Fibroblast of skin of abdomen (primary cell): Measurements from ENCODE around the gene VIPR2.

Experiments
- DNase-seq: peaks from one replicate; pipeline ENCODE4 v3.0.0-alpha.2; 2013

Gene VIPR2

DNA sequence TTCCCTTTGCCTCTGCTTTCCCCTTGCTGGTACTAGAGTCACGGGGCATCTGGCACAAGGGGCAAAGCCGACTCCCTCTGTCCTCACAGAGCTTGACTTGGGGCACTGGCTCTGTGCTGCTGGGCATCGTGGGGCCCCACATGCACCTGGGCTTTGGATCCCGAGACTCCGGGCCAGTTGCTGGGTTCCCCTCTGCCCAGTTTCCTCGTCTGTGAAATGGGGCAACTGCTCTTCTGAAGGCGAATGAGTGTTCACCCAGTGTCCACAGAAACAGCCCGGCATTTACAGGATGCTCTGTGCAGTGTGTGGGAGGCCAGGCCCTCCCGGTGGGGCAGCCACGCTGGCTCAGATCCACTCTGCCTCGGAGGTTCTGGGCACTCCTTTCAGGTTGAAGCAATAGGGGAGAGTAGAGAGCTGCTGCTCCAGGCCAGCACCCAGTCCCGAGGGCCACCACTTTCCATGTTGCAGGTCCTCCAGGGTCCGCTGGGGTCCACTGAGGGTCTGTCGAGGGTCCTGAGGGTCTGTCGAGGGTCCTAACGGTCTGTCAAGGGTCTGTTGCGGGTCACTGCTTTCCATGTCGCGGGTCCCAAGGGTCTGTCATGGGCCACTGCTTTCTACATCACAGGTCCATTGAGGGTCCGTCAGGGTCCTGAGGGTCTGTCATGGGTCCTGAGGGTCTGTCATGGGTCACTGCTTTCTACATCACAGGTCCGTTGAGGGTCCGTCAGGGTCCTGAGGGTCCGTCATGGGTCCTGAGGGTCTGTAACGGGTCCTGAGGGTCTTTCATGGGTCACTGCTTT, 103.6 kb downstream of the VIPR2 start:
- no peak for DNase-seq

DNA sequence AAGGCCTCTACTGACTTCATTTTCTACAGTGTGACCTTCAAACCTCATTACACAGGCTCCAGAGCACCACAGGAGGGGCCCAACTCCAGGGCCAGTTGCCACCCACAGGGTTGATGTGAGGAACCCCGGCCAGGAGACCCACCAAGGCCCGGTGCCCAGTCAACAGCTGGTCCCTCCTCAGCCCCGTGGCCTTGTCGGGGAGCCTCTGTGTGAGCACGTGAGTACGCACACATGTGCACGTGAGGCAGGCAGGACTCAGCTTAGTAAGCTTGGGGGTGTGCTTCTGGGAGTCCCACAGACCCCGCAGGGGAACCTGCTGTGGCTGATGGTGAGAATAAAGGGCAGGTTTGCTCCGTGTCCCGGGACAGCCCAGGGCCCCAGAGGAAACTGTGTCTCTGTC, 104.5 kb downstream of the VIPR2 start:
- no peak for DNase-seq

DNA sequence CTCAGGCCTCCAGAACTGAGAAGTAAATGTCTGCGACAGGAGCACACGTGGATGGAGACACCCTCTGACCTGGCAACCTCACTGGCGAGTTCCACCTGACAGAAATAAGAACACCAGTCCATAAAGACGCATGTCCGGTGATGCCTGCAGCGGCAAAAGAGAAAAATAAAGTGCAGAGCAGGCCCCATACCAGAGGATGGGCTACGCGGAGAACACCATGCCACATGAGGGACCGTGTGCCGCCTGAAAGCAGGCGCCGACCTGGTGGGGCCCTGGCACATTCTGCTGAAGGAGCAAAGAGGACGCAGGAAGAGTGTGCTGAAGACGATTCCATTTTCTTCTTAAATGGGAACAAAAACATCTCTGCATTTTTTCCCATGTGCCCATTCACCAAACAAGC, 105.0 kb downstream of the VIPR2 start:
- DNase-seq, result no peak

DNA sequence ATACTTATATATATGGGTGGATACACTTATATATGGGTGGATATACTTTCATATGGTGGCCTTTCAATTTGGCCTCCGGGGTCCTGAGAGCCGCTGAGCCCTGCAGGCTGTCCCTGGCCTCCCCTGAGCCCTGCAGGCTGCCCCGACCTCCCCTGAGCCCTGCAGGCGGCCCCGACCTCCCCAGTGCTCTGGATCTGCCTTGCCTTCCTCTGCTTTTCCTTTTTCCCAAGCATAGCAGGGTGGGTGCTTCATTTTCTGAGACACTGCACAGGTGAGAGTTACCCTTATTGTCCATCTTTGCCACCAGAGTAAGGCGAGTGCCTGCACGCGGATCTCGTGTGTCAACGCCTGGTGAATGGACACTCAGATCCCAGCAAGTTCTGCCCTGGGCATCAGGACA, 106.6 kb downstream of the VIPR2 start:
- no peak for DNase-seq

DNA sequence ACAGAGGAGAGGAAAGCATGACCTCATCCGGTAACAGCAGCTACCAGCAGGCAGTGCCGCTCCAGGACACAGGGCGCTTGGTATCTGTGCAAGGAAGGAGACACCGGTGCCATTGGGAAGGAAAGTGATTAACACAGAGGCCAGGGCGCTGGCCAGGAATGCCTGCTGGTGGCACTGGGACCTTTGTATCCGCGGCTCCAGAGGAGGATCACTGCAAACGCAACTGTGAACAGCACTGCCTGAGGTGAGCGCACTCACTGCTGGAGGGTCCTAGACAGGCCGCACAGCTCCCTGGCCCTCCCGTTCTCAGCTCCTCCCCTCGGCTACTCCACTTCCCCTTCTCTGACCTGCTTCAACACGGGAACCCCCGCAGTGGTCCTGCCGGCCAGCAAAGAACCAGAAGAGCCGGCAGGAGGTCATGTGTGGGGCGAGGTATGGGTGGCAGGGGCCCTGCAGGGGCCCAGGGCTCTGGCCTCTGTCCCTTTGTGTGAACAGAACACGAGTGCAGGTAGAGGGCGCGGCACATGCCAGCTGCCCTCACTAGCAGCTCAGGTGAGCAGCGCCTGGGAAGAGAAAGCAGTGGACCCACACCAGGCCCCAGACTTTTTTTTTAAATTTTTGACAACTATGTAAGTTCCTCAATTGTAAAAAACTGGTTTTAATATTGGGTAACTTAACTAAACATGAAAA, 107.6 kb downstream of the VIPR2 start:
- no peak for DNase-seq

DNA sequence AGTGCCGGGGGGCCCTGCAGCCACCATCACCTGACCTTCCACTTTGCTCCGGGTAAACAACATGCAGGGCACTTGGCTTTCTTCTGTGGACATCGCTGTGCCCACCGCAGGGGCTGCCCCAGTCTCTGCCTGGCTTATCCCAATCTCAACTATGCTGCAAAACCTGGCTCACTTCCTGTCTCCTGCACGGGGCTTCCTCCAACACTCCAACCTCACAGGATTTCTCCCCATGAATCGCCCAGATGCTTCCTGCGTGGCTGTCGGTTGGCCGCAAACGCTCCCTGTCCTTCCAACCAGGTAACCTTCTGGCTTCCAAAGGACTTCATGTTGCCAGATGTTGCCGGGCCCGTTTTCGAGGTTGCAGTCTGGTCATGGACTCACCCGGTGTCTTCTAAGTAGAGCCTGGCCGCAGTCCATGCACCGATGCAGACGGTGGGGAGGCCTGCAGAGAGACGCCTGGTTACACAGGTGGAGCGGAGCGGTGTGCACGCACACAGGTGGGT, 109.0 kb downstream of the VIPR2 start:
- DNase-seq, result no peak

DNA sequence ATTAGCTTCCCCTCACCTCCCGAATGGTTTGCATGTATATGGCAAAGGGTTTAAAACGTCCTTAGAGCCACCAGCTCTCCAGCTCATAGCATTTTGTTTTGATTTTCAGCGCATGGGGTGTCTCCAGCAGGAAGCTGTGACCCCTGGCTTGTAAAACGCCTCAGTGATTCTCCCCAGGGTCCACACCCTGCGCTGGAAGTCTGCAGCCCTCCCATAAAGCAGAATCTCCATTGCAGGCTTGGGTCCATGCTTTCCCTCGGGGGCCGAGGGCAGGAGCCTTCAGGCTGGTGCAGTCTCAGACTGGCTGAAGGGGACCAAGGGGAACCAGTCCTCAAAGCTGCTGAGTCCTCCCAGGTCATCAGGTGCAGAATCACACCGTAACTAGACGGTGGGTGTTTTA, 109.7 kb downstream of the VIPR2 start:
- DNase-seq, result no peak

DNA sequence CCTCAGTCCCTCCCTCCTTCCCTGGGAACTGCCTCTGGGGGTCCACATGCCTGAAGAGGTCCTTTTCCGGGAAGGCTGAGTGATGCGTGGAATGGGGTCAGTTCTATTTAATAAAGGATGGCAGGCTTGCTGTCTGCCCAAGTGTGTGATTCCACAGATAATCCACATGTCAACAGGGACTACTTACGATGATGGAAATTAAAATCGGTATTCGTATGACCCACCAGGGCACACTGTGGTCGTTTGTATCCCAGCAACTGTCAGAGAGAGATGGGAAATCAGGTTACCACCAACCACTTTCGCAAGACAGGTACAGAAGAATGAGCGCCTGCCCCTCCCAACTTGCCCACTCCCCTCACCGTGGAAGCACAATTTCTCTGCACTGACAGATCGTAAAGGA, 110.3 kb downstream of the VIPR2 start:
- no peak for DNase-seq

DNA sequence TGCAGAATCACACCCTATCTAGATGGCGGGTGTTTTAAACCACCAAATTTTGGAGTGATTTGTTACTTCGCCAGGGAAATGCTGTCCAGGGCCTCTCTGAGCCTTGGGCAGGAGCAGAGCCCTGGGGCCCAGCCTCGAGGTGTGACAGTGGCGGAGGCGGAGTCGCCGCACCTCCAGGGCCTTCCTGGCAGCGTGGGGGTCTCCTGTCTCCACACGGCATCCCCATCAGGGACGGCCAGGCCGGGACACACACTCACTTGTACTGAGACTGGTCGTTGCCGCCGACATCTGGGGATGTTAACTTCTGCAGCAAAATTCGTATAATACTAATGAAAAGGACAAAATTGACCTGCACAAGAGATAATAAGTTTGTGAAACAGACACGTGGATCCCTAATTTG, 110.7 kb downstream of the VIPR2 start:
- DNase-seq, result no peak

DNA sequence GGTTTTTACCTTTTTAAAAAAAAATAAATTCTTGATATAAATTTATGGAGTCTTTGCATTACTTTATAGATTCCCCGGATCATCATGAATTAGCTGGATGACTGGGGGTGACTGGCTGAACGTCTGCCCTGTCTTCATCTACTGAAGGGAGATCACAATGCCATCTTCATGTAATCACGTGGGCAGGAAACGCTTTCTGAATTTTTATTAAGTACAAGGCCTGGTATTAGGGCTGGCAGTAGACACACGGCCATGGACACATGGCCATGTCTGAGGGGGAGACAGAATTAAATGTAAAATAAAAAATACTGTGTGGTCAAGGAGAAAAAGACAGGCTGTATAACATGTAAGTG, 111.2 kb downstream of the VIPR2 start:
- no peak for DNase-seq

DNA sequence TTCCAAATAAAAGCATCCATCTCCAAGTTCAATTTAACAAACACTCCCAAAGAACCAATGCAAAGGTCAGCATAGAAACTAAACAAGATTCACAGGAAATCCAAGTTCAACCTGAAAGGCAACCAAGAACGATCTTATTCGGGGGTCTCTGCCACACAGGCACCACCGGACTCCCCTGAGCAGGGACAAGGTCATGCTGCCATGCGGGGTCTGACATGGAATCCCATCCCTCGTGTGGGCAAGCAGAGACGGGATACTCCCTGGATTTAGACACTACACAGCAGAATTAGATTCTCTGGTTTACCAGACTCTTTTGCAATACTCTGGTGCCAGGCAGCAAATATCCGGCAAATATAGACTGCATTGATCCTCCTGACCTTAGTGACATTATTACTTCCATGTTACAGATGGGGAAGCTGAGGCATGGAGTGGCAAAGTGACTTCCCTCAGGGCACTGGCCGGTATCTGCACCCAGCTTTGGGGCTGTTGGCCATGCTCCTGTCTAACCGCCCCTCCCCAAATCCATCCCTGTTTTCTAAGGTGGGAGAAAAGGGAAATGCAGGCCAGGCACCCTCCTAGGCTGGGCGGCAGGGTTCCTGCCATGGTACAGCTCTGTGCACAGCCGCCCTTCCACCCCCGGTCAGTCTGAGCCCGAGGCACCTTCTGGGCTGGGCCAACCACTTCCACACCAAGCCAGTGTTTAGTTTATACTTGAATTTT, 111.8 kb downstream of the VIPR2 start:
- no peak for DNase-seq

DNA sequence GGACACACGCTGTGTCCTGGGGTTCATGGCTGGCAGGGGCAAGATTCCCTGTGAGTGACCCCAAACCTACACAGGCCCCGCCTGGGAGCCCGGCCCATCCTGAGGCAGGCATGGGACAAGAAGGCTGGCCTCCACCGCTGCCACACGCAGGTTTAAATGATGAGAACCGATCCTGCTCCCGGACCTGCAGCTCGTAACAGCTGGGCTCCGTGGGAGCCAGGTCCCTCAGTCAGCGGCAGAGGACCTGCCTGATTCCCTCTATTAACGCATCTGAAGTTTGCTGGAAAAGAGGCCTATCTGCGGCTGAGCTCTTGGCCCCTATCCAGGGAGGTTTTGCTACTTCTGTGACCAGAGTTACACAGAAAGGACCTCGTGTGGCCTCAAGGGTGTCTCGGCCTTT, 112.3 kb downstream of the VIPR2 start:
- no peak for DNase-seq

DNA sequence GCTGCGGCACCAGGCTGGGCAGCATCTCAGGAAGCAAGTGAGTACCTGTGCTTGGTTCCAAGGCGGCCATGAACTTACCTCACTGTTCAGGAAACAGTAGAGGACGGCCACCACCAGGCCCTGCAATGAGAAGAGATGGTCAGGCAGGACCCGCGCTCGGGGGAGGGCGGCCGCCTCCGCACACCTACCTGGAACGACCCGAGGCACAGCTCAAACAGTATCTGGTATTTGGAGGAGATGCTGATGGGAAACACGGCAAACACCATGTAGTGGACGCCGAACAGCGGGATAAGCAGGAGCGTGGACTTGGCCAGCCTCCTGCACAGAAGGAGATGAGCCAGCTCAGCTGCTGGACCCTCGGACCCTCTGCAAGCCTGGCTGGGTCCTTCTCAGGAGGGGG, 112.9 kb downstream of the VIPR2 start:
- DNase-seq, result no peak

DNA sequence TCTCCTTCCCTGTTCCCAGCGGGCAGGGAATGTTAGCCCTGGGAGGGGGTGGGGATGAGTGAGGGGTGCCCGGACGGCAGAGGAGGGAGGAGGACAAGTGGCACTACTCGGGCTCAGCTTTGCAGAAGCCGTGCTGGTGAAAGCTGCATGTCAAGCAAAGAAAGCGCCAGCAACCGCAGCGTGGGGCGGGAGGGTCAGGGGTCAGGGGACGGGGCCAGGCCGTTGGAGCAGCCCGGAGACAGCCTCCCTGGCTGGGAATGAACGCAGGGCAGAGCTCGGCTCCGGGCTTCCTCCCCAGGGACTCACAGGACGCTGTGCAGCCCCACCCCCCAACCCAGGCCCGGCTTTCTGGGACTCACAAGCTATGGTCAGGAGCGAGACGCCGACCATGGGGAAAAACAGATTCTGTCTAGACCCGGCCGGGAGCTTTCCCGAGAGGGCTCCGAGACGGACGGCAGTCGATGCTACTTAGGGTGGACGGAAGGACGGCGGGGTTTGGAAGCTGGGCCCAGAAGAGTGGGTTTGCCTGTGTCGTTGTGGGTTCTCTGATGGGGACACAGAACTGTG, 113.4 kb downstream of the VIPR2 start:
- DNase-seq, result no peak

DNA sequence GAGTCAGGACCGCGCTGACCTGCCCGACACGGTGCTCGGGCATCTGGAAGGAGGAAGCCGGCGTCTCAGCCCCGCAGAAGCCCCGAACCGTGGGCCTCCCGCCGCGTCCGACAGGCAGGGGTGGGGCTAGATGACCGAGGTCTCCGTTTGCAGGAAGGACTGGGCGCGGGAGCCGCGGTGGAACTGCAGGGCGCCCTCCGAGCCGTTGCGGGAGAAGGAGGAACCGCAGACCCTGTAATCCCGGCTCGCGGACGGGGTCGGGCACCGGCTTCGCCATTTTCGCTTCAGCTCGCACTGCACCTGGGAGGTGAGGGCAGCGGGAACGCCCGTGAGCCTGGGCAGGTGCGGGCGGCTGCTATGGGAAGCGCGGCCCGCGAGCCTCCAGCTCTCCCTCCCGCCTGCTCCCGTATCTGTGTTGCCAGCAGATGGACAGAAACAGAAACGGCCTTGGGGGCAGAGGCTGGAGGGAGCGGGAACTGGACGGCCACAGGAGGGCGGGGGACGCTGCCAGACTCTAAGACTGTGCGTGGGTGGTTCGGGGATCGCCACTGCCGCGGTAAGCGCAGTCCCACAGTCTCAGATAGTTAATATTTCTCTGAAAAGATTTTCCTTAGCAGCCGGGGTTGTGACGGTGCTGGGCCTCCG, 114.1 kb downstream of the VIPR2 start:
- DNase-seq, result no peak

DNA sequence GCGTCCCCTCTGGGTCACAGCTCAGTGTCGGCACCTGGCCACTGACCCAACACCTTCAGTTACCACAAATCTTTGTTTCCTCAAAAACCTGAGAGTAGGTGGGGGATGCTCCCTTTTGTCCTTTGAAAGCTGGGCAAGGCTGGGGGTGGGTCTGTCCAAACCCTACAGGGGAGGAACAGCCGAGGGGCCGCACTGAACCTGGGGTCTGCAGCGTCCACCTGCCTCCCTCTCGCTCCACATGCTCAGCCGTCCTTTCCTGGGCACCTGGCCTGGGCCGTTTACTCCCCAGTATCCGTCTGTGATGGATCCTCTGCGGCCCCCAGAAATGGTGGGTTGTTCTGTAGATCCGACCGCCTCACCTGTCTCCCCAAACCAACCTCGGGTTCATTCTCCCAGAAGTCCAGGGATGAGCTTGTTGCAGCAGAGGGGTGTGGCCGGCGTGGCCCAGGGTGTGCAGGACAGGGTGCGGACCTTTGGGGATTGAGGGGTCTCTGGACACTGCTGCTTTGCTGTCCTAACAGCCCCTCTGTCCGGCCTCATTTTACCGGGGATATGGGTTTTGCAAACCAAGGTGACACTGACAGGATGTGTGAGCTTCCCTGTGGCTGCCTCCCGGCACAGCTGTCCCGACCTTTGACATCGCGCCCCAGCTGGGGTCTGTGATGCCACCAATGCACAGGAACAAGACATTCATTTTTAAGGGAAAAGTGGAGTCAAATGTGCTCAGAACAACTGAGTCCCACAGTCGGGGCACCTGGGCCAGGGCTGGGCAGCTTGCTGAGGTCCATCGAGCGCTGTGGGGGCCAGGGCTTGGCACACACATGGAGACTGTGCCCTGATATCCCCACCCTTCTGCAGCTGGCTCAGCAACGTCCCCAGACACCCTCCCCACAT, 115.9 kb downstream of the VIPR2 start:
- DNase-seq, result no peak

DNA sequence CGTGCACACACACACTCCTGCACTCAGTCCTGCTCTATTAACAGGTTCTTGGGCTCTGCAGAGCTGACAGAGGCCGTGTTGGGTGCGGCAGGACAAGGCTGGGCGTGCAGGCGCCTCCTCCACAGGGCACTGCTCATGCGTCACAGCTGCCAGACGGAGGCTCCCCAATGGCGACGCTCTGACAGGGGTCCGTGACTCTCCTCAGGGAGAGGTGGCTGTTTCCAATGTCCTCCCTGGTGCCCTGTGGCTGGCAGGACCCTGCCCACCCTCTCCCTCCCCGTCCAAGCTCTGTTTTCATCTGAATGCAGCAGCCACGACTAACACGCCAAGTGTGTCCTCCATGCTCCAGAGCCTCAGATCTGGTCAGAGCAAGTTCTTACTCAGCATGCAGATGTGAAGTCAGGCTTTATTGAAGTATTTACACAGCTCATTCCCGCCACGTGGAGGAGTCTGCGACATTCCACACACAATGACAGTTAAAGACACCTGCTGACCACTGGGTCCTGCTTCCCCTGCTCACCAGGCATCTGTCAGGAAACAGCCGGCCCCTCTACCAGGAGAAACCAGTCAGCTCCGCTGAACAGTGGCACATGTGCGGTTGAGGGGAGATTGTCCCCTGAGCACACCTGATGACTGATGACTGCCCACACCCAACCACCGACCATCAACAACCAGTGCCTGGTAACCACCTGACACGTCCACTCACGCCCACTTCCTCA, 116.7 kb downstream of the VIPR2 start:
- DNase-seq, result no peak

DNA sequence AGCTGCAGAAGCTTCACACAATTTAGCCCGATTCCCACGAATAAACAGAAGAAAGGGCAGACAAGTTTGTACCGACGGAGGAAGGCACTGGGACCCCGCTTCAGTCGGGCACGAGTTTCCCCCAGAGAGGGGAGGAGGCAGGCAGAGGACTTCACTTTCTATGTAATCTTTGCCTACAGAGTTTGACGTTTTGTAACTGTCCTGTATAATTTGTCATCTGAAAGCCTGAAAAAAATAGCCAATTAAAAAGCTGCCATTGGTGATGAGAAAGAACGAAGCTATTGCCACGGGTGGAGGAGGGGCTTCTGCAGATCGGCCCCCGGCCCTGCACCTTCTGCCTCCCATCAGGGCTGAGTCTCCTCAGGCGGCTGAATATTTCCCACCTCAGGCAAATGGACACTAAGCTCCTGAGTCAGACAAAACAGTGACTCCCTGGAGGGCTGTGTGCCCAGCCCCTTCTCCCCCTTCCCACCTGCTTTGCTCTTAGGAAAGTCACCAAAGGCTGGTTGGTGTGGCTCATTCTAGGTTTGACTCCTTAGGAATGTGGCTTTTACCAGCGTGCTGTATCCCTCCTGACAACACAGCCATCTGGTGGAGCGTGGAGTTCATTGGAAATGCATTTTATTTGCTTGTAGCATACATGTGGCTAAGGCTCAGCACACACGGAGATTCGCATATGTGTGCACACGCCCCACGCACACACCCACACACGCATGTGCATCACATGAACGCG, 117.4 kb downstream of the VIPR2 start:
- no peak for DNase-seq

DNA sequence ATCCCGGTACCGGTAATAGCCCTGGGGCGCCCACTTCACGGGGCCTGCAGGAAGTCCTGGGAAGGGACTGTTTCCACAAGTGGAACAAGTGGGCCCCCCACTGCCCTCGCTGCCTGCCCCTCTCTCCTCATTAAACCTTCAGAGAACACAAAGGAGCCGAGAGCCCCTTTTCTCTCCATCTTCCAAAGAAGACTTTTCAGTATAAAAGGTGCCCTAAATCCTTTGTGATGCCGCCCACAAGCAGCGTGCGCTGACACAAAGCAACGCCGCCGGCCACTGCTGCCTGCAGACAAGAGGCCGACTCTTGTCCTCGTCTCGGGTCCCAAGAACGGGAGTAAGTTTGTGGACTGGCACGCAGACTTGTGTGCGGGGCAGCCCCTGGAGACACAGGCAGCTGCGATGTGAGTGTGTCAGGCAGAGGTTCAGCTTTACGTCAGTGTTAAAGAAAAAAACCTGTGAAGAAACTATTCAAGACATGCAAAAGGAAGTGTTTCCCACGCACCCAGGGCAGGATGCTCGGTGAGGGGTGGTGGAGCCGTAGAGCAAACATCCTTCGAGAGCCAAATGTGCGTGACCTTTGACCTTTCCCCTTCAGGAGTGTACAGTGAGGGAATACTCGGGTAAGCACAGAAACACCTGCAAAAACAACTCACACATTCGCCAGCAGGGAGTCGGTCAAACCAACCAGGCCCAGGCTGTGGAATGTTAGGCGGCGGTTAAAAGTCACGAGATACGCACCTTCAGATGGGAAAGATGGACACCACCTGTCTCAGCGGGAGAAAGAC, 118.2 kb downstream of the VIPR2 start:
- no peak for DNase-seq
